Measurements from ENCODE around the gene TRIM28. TPM values are rescaled to one million over a fixed set of nuclear protein-coding genes. Genes with fewer than 3 reads are reported as not detected.

TRIM28 gene
- total and polyA plus RNA-seq, 9 of the 15 experiments (the other 6 are each of a cell fraction or from before 2014, with no cell fraction given) = 12.1 to 797 (median 490) TPM

DNA sequence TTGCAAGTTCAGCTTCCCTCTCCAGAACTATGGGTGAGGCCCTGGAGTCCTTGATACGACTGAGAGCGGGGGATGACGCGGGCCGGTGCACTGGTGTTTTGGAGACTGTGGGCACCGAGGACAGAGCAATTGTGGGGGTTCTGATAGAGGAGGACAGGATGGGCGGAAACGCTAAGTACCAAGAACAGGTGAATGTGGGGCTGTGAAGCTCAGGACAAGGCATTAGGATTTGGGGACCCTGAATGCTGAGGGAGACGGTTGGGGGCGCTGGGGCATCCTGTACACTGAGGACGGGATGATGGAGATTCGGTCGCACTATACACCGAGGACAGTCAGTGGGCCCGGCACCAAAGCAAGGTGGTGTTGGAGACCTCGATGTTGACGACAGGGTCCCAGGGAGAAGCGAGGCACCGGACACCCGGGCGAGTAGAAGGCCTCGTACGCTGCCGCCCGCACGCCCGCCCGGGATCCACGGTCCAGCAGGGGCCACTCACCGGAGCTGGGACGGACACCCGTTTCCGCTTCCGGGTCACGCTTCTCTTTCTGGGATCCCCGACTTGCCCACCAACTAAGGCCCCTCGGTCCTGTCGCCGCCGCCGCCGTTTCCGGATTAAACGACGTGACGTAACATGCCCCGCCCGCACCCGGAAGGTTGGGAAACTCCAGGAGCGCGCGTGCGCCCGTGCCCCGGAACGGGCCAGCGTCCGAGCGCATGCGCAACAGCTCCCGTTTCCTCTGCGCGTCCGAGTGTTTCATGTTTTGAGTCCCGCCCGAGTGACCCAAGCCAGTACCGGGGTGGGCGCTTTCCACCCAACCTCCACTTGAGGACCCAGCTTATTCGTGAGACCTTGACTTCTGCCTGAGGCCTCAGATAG lies 10.9 kb downstream of the TRIM28 start, which contains the start of gene CHMP2A (continued):
- TF ChIP-seq, protein P1, sequence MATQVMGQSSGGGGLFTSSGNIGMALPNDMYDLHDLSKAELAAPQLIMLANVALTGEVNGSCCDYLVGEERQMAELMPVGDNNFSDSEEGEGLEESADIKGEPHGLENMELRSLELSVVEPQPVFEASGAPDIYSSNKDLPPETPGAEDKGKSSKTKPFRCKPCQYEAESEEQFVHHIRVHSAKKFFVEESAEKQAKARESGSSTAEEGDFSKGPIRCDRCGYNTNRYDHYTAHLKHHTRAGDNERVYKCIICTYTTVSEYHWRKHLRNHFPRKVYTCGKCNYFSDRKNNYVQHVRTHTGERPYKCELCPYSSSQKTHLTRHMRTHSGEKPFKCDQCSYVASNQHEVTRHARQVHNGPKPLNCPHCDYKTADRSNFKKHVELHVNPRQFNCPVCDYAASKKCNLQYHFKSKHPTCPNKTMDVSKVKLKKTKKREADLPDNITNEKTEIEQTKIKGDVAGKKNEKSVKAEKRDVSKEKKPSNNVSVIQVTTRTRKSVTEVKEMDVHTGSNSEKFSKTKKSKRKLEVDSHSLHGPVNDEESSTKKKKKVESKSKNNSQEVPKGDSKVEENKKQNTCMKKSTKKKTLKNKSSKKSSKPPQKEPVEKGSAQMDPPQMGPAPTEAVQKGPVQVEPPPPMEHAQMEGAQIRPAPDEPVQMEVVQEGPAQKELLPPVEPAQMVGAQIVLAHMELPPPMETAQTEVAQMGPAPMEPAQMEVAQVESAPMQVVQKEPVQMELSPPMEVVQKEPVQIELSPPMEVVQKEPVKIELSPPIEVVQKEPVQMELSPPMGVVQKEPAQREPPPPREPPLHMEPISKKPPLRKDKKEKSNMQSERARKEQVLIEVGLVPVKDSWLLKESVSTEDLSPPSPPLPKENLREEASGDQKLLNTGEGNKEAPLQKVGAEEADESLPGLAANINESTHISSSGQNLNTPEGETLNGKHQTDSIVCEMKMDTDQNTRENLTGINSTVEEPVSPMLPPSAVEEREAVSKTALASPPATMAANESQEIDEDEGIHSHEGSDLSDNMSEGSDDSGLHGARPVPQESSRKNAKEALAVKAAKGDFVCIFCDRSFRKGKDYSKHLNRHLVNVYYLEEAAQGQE (IDR thresholded peaks at IDR 0.05; ENCODE audit: borderline replicate concordance) = peak; percentile 24; the same call in 1 of the 2 replicates
- TF ChIP-seq, protein P1 (CRISPR knock-in tag; IDR thresholded peaks at IDR 0.05; ENCODE audit: low read depth) = peak; percentile 85
- peak; percentile 22 for TF ChIP-seq ZNF695 (CRISPR knock-in tag; IDR thresholded peaks at IDR 0.05)
- peak; percentile 18 for TF ChIP-seq DACH1 (IDR thresholded peaks at IDR 0.05; ENCODE audit: partially characterized antibody)
- no peak for TF ChIP-seq ZFP30 (CRISPR knock-in tag; IDR thresholded peaks at IDR 0.05; ENCODE audit: borderline replicate concordance)
- TF ChIP-seq HNRNPL (IDR thresholded peaks at IDR 0.05; ENCODE audit: low read depth, low read length) = no peak
- TF ChIP-seq NEUROD1 (IDR thresholded peaks at IDR 0.05; ENCODE audit: borderline replicate concordance, low read depth, low read length, partially characterized antibody) = no peak
- TF ChIP-seq, protein P2, sequence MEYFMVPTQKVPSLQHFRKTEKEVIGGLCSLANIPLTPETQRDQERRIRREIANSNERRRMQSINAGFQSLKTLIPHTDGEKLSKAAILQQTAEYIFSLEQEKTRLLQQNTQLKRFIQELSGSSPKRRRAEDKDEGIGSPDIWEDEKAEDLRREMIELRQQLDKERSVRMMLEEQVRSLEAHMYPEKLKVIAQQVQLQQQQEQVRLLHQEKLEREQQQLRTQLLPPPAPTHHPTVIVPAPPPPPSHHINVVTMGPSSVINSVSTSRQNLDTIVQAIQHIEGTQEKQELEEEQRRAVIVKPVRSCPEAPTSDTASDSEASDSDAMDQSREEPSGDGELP (CRISPR knock-in tag; IDR thresholded peaks at IDR 0.05; ENCODE audit: borderline replicate concordance) = peak; percentile 74; the same call in 1 of the 2 replicates
- TF ChIP-seq NCOA6 (IDR thresholded peaks at IDR 0.05) = no peak
- TF ChIP-seq ZBTB17 (CRISPR knock-in tag; IDR thresholded peaks at IDR 0.05) = peak; percentile 89
- TF ChIP-seq, protein P3, sequence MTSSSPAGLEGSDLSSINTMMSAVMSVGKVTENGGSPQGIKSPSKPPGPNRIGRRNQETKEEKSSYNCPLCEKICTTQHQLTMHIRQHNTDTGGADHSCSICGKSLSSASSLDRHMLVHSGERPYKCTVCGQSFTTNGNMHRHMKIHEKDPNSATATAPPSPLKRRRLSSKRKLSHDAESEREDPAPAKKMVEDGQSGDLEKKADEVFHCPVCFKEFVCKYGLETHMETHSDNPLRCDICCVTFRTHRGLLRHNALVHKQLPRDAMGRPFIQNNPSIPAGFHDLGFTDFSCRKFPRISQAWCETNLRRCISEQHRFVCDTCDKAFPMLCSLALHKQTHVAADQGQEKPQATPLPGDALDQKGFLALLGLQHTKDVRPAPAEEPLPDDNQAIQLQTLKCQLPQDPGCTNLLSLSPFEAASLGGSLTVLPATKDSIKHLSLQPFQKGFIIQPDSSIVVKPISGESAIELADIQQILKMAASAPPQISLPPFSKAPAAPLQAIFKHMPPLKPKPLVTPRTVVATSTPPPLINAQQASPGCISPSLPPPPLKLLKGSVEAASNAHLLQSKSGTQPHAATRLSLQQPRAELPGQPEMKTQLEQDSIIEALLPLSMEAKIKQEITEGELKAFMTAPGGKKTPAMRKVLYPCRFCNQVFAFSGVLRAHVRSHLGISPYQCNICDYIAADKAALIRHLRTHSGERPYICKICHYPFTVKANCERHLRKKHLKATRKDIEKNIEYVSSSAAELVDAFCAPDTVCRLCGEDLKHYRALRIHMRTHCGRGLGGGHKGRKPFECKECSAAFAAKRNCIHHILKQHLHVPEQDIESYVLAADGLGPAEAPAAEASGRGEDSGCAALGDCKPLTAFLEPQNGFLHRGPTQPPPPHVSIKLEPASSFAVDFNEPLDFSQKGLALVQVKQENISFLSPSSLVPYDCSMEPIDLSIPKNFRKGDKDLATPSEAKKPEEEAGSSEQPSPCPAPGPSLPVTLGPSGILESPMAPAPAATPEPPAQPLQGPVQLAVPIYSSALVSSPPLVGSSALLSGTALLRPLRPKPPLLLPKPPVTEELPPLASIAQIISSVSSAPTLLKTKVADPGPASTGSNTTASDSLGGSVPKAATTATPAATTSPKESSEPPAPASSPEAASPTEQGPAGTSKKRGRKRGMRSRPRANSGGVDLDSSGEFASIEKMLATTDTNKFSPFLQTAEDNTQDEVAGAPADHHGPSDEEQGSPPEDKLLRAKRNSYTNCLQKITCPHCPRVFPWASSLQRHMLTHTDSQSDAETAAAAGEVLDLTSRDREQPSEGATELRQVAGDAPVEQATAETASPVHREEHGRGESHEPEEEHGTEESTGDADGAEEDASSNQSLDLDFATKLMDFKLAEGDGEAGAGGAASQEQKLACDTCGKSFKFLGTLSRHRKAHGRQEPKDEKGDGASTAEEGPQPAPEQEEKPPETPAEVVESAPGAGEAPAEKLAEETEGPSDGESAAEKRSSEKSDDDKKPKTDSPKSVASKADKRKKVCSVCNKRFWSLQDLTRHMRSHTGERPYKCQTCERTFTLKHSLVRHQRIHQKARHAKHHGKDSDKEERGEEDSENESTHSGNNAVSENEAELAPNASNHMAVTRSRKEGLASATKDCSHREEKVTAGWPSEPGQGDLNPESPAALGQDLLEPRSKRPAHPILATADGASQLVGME (CRISPR knock-in tag; IDR thresholded peaks at IDR 0.05) = no peak
- no peak for TF ChIP-seq NFIX (CRISPR knock-in tag; IDR thresholded peaks at IDR 0.05; ENCODE audit: low read depth)

Measured in K562 (cell line).